HEK293 (cell line): ENCODE results near the gene TOM1L2.

ENCODE experiments used
- CTCF ChIA-PET: fragments of 350-600 bp; formaldehyde crosslinking; extraction: SDS; loops from one replicate; lab custom pipeline; 2021; ENCODE audit warnings: antibody characterized with exemption; lab: Yijun Ruan, JAX
- POLR2A ChIA-PET: fragments of 300-600 bp; formaldehyde crosslinking; extraction: SDS; loops from one replicate; lab custom pipeline; 2020; ENCODE audit warnings: antibody characterized with exemption, inconsistent platforms; lab: Yijun Ruan, JAX
- H3K27ac ChIP-seq: fragments of 200-500 bp; sonication (Bioruptor generic); 2 replicates; pipeline ENCODE4 v1.5.1; 2014; ENCODE audit warnings: low read depth, low read length, control low read depth, inconsistent platforms; ENCODE audit errors: extremely low read depth
- H3K36me3 ChIP-seq, 2 experiments: fragments of 200-500 bp in 1 of 2; sonication (Bioruptor generic) in 1 of 2; 1 replicate in 1 of 2; 2 replicates in 1 of 2; pipeline ENCODE4 v1.5.1; 2014 to 2017; ENCODE audit warnings: inconsistent platforms in 2 of 2, low read length in 2 of 2; ENCODE audit not compliant: control insufficient read depth in 2 of 2, insufficient read depth in 1 of 2
- H3K4me1 ChIP-seq: fragments of 200-500 bp; sonication (Bioruptor generic); 2 replicates; pipeline ENCODE4 v1.5.1; 2014; ENCODE audit warnings: mild to moderate bottlenecking, low read length, inconsistent platforms; ENCODE audit not compliant: control insufficient read depth, insufficient read depth
- H3K4me3 ChIP-seq: 2 replicates; pipeline ENCODE4 v1.5.1; 2011; ENCODE audit warnings: low read depth, mild to moderate bottlenecking, control low read depth, low read length, moderate library complexity
- H3K9me3 ChIP-seq: fragments of 200-500 bp; sonication (Bioruptor generic); 2 replicates; pipeline ENCODE4 v1.5.1; 2014; ENCODE audit warnings: low read depth, low read length, inconsistent platforms; ENCODE audit not compliant: control insufficient read depth, insufficient read depth
- GLI2 ChIP-seq: fragments of 450-650 bp; formaldehyde crosslinking; IDR thresholded peaks from 2 replicates; pipeline ENCODE4; 2017; ENCODE audit warnings: missing biosample characterization, missing genetic modification characterization, low read depth, borderline replicate concordance
- IKZF3 ChIP-seq: fragments of 450-650 bp; IDR thresholded peaks from 2 replicates; pipeline ENCODE4 v1.5.0; 2018; ENCODE audit warnings: missing biosample characterization, mild to moderate bottlenecking, missing genetic modification characterization, moderate library complexity
- MZF1 ChIP-seq: fragments of 450-650 bp; formaldehyde crosslinking; IDR thresholded peaks from 2 replicates; pipeline ENCODE4 v1.5.1; 2017; ENCODE audit warnings: missing biosample characterization, missing genetic modification characterization, borderline replicate concordance
- OSR2 ChIP-seq: fragments of 450-650 bp; formaldehyde crosslinking; IDR thresholded peaks from 2 replicates; pipeline ENCODE4 v1.5.1; 2016; ENCODE audit warnings: missing biosample characterization, missing genetic modification characterization
- TSHZ1 ChIP-seq: fragments of 450-650 bp; formaldehyde crosslinking; IDR thresholded peaks from 2 replicates; pipeline ENCODE4 v1.5.1; 2016; ENCODE audit warnings: missing biosample characterization, missing genetic modification characterization, borderline replicate concordance
- WT1 ChIP-seq: fragments of 450-650 bp; formaldehyde crosslinking; IDR thresholded peaks from 2 replicates; pipeline ENCODE4 v1.5.1; 2016; ENCODE audit warnings: missing biosample characterization, missing genetic modification characterization
- ZBTB10 ChIP-seq: fragments of 450-650 bp; formaldehyde crosslinking; IDR thresholded peaks from 2 replicates; pipeline ENCODE4 v1.5.1; 2016; ENCODE audit warnings: missing biosample characterization, missing genetic modification characterization
- ZNF19 ChIP-seq: fragments of 450-650 bp; formaldehyde crosslinking; IDR thresholded peaks from 2 replicates; pipeline ENCODE4; 2016; ENCODE audit warnings: missing biosample characterization, missing genetic modification characterization, low read depth
- ZNF23 ChIP-seq: fragments of 450-650 bp; formaldehyde crosslinking; IDR thresholded peaks from 2 replicates; pipeline ENCODE4 v1.5.1; 2016; ENCODE audit warnings: missing biosample characterization, missing genetic modification characterization, borderline replicate concordance
- ZNF24 ChIP-seq: fragments of 450-650 bp; formaldehyde crosslinking; IDR thresholded peaks from 2 replicates; pipeline ENCODE4 v1.5.1; 2016; ENCODE audit warnings: missing biosample characterization, missing genetic modification characterization
- ZNF248 ChIP-seq: fragments of 450-650 bp; formaldehyde crosslinking; IDR thresholded peaks from 2 replicates; pipeline ENCODE4 v1.5.1; 2017; ENCODE audit warnings: missing biosample characterization, missing genetic modification characterization
- ZNF37A ChIP-seq: fragments of 450-650 bp; IDR thresholded peaks from 2 replicates; pipeline ENCODE4 v1.5.1; 2018; ENCODE audit warnings: missing biosample characterization, missing genetic modification characterization
- ZNF398 ChIP-seq: fragments of 450-650 bp; formaldehyde crosslinking; IDR thresholded peaks from 2 replicates; pipeline ENCODE4 v1.5.1; 2017; ENCODE audit warnings: missing biosample characterization, missing genetic modification characterization
- ZNF610 ChIP-seq: fragments of 450-650 bp; formaldehyde crosslinking; IDR thresholded peaks from 2 replicates; pipeline ENCODE4 v1.5.1; 2016; ENCODE audit warnings: missing biosample characterization, missing genetic modification characterization, borderline replicate concordance
- ZNF777 ChIP-seq: fragments of 450-650 bp; formaldehyde crosslinking; IDR thresholded peaks from 2 replicates; pipeline ENCODE4 v1.5.1; 2017; ENCODE audit warnings: missing biosample characterization, missing genetic modification characterization, borderline replicate concordance
- ZNF837 ChIP-seq: fragments of 450-650 bp; formaldehyde crosslinking; IDR thresholded peaks from 2 replicates; pipeline ENCODE4 v1.5.1; 2016; ENCODE audit warnings: missing biosample characterization, missing genetic modification characterization
- ZSCAN5A ChIP-seq: fragments of 450-650 bp; formaldehyde crosslinking; IDR thresholded peaks from 2 replicates; pipeline ENCODE4 v1.5.1; 2016; ENCODE audit warnings: missing biosample characterization, missing genetic modification characterization

TOM1L2 gene

GRCh38 chr17:17947966-17948365 is 24.2 kb downstream of the TOM1L2 start (continued):
- TF ChIP-seq TSHZ1 (tag by site-specific recombination) (no peak), ZNF37A (tag by site-specific recombination) (no peak), ZNF837 (tag by site-specific recombination) (no peak), MZF1 (tag by site-specific recombination) (no peak), ZNF777 (tag by site-specific recombination) (no peak), ZBTB10 (no peak), ZNF248 (tag by site-specific recombination) (no peak), WT1 (no peak), ZNF23 (tag by site-specific recombination) (no peak), ZNF19 (tag by site-specific recombination) (no peak), ZNF610 (no peak), ZNF398 (tag by site-specific recombination) (no peak), IKZF3 (tag by site-specific recombination) (no peak)

GRCh38 chr17:17947309-17947708 is 24.9 kb downstream of the TOM1L2 start:
- H3K27ac ChIP-seq = no peak overlapping the region
- H3K4me3 ChIP-seq = no peak overlapping the region
- no peaks in the 10 kb centered on the region for H3K36me3 ChIP-seq
- POLR2A ChIA-PET = interaction anchor here (1.0 kb wide), 1 partner anchor 25 kb away, joined by 3 read pairs; the partner anchor contains the start of genes DRC3 and TOM1L2
- no peak for TF ChIP-seq GLI2 (tag by site-specific recombination)
- TF ChIP-seq ZNF24 (tag by site-specific recombination) = no peak
- TF ChIP-seq ZSCAN5A (tag by site-specific recombination) = no peak
- peak; percentile 83 for TF ChIP-seq OSR2 (tag by site-specific recombination)
- CTCF ChIA-PET = interaction anchor here (0.7 to 8.4 kb wide), 6 partner anchors 11 to 775 kb away, joined by 3 to 59 read pairs (median 3); no protein-coding TSS in a partner anchor
- H3K4me1 ChIP-seq = peaks cover 25% of the 10 kb centered on the region
- no peaks in the 10 kb centered on the region for H3K9me3 ChIP-seq
